ENCODE results near the gene COL20A1.

COL20A1 gene

DNA sequence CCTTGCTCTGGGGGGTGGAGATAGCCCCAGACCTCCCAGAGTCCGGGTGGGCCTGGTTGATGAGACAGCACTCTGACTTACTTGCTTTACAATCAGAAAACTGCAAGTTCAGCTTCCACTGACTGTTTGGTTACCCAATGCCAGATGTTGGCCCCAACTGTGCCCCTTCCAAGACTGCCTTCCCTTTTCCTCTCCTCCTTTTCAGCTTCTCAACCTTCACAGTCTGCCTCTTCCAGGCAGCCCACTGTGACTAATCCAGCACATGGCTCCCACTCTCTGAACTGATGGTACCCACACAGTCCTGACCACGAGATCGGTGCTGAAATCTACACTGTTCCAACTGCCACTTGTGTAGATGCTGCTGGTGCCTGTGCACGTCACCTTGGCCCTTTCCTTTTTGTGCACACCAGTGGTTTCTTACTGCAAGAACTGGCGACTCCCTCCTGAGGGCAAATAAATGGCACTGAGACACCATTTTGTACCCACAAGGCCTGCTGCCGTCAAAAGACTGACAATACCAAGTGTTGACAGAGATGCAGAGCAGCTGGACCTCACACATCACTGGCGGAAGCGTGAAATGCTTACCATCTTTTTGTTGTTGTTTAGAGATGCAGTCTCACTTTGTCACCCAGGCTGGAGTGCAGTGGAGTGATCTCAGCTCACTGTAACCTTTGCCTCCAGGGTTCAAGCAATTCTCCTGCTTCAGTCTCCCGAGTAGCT lies 22.2 kb upstream of the COL20A1 start:
- no peak overlapping the region for H3K4me3 ChIP-seq (ENCODE audit: low read depth, low read length)
- POLR2A ChIA-PET: interaction anchor here (1.0 kb wide), 1 partner anchor 58 kb away, joined by 3 read pairs; no protein-coding TSS in a partner anchor

DNA sequence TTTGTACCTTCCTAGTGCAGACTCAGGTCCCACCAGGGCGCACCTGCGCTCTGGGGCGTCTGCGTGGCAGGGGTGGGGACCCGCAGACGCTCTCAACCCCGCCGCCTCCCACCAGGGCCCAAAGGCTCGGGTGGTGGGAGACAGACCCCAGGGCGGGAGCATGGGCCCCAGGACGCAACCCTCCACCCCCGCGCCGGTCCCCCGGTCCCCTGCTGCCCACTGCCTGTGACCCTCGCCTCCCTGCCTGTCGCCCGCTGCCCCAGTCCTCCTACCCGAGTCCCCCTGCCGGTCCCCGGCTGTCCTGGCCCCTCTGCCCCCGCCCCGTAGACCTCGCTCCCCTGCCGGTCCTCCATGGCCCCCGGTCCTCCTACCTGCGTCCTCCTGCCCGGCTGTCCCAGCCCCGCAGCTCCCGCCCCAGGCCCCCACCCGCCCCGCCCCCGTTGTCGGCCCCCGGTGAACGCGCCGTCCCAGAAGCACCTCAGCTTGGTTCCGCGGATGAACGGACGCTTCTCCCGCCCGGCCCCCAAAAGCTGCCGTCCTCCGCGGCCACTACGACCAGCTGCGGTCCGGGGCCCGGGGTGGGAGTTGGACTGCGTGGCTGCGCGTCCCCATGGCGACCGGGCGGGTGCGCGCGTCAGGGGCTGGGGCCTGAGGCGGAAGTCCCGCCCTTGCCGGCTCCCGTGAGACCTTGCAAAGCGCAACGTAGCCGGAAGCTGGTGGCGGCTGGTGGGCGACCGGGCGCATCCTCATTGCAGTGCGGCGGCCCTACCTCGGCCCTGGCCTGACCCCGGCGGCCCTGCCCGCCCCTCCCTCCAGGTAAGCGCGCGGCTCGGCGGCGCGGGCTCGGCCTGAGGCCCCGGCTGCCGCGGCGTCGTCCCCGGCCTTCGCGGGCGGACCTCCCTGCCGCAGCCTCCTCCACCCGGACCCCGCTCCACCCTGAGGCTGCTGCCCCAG lies 20.6 kb upstream of the COL20A1 start, which contains the start of gene ARFGAP1:
TSS of gene ARFGAP1 (plus strand) at position 709 of the 954 bp plus-strand sequence. CDS start 2,768 bp downstream, outside the sequence.
- H3K27ac ChIP-seq (ENCODE audit: extremely low read depth, low read depth, low read length): peak within 1 kb of the TSS; percentile 32
- H3K9me3 ChIP-seq (ENCODE audit: control insufficient read depth, insufficient read depth, low read depth, low read length): no peaks in the 10 kb centered on the region
- H3K4me3 ChIP-seq (ENCODE audit: low read depth, low read length): peak within 1 kb of the TSS; percentile 91
- ChIA-PET CTCF (interaction anchor here (0.6 to 6.6 kb wide), 2 partner anchors 21 to 48 kb away, joined by 3 to 37 read pairs; no protein-coding TSS in a partner anchor), POLR2A (interaction anchor here (0.6 to 2.9 kb wide), 13 partner anchors 14 to 335 kb away, joined by 3 to 26 read pairs (median 4); partner anchors contain the start of genes BIRC7 and NKAIN4)
- H3K36me3 ChIP-seq (ENCODE audit: control insufficient read depth in 2 of 2, insufficient read depth in 1 of 2, low read length in 2 of 2): peaks cover 0 to 29% of the 10 kb centered on the region in 2 experiments; a peak in 1 of 3 replicates
- H3K4me1 ChIP-seq (ENCODE audit: control insufficient read depth, insufficient read depth, low read length): no peaks in the 10 kb centered on the region
- TF ChIP-seq SP2 (tag by site-specific recombination; IDR thresholded peaks at IDR 0.05) (peak; percentile 87), ZNF335 (tag by site-specific recombination; conservative IDR thresholded peaks at IDR 0.05) (peak; percentile 63), KLF7 (tag by site-specific recombination; IDR thresholded peaks at IDR 0.05; ENCODE audit: borderline replicate concordance) (no peak), ZNF155 (tag by site-specific recombination; IDR thresholded peaks at IDR 0.05) (no peak), ZNF677 (tag by site-specific recombination; IDR thresholded peaks at IDR 0.05) (0 out of 2 replicates have a peak, but pooled peaks have one; percentile 20), ZFP3 (tag by site-specific recombination; IDR thresholded peaks at IDR 0.05; ENCODE audit: low read depth) (no peak), ZNF76 (tag by site-specific recombination; IDR thresholded peaks at IDR 0.05; ENCODE audit: borderline replicate concordance, low read depth) (peak; percentile 91), ZNF626 (tag by site-specific recombination; IDR thresholded peaks at IDR 0.05) (no peak), ZBTB1 (tag by site-specific recombination; IDR thresholded peaks at IDR 0.05) (no peak), KLF8 (tag by site-specific recombination; IDR thresholded peaks at IDR 0.05) (peak; percentile 74; the same call in 1 of the 2 replicates), ZNF785 (tag by site-specific recombination; IDR thresholded peaks at IDR 0.05) (no peak), ZNF239 (tag by site-specific recombination; IDR thresholded peaks at IDR 0.05) (no peak), ZNF354C (tag by site-specific recombination; IDR thresholded peaks at IDR 0.05; ENCODE audit: borderline replicate concordance, low read depth) (no peak), SP7 (tag by site-specific recombination; IDR thresholded peaks at IDR 0.05) (no peak), OSR2 (tag by site-specific recombination; IDR thresholded peaks at IDR 0.05) (no peak), ZNF670 (tag by site-specific recombination; IDR thresholded peaks at IDR 0.05; ENCODE audit: low read depth) (no peak), WT1 (tag by site-specific recombination; IDR thresholded peaks at IDR 0.05) (no peak), ZNF112 (tag by site-specific recombination; IDR thresholded peaks at IDR 0.05) (no peak), ZNF529 (tag by site-specific recombination; IDR thresholded peaks at IDR 0.05; ENCODE audit: insufficient replicate concordance) (no peak), ZFHX2 (tag by site-specific recombination; conservative IDR thresholded peaks at IDR 0.05) (peak; percentile 79)
- TF ChIP-seq, protein P1, sequence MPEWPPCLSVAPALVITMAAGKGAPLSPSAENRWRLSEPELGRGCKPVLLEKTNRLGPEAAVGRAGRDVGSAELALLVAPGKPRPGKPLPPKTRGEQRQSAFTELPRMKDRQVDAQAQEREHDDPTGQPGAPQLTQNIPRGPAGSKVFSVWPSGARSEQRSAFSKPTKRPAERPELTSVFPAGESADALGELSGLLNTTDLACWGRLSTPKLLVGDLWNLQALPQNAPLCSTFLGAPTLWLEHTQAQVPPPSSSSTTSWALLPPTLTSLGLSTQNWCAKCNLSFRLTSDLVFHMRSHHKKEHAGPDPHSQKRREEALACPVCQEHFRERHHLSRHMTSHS (tag by site-specific recombination; IDR thresholded peaks at IDR 0.05): no peak
- TF ChIP-seq, protein P2, sequence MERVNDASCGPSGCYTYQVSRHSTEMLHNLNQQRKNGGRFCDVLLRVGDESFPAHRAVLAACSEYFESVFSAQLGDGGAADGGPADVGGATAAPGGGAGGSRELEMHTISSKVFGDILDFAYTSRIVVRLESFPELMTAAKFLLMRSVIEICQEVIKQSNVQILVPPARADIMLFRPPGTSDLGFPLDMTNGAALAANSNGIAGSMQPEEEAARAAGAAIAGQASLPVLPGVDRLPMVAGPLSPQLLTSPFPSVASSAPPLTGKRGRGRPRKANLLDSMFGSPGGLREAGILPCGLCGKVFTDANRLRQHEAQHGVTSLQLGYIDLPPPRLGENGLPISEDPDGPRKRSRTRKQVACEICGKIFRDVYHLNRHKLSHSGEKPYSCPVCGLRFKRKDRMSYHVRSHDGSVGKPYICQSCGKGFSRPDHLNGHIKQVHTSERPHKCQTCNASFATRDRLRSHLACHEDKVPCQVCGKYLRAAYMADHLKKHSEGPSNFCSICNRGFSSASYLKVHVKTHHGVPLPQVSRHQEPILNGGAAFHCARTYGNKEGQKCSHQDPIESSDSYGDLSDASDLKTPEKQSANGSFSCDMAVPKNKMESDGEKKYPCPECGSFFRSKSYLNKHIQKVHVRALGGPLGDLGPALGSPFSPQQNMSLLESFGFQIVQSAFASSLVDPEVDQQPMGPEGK (tag by site-specific recombination; IDR thresholded peaks at IDR 0.05): peak; percentile 42; the same call in 1 of the 2 replicates
- TF ChIP-seq, protein P3, sequence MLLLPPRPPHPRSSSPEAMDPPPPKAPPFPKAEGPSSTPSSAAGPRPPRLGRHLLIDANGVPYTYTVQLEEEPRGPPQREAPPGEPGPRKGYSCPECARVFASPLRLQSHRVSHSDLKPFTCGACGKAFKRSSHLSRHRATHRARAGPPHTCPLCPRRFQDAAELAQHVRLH (tag by site-specific recombination; IDR thresholded peaks at IDR 0.05): no peak
- TF ChIP-seq, protein P4, sequence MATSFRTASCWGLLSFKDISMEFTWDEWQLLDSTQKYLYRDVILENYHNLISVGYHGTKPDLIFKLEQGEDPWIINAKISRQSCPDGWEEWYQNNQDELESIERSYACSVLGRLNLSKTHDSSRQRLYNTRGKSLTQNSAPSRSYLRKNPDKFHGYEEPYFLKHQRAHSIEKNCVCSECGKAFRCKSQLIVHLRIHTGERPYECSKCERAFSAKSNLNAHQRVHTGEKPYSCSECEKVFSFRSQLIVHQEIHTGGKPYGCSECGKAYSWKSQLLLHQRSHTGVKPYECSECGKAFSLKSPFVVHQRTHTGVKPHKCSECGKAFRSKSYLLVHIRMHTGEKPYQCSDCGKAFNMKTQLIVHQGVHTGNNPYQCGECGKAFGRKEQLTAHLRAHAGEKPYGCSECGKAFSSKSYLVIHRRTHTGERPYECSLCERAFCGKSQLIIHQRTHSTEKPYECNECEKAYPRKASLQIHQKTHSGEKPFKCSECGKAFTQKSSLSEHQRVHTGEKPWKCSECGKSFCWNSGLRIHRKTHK (tag by site-specific recombination; IDR thresholded peaks at IDR 0.05): no peak
- TF ChIP-seq, protein P5, sequence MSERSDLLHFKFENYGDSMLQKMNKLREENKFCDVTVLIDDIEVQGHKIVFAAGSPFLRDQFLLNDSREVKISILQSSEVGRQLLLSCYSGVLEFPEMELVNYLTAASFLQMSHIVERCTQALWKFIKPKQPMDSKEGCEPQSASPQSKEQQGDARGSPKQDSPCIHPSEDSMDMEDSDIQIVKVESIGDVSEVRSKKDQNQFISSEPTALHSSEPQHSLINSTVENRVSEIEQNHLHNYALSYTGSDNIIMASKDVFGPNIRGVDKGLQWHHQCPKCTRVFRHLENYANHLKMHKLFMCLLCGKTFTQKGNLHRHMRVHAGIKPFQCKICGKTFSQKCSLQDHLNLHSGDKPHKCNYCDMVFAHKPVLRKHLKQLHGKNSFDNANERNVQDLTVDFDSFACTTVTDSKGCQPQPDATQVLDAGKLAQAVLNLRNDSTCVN (tag by site-specific recombination; optimal IDR thresholded peaks at IDR 0.05): peak; percentile 96

More for the DNA sequence above, 22.2 kb upstream of the COL20A1 start:
- CTCF ChIA-PET: interaction anchor here (0.9 to 6.6 kb wide), 3 partner anchors 21 to 47 kb away, joined by 3 to 37 read pairs (median 3); no protein-coding TSS in a partner anchor
- peaks cover 0 to 13% of the 10 kb centered on the region in 2 experiments; a peak in 1 of 3 replicates for H3K36me3 ChIP-seq (ENCODE audit: control insufficient read depth in 2 of 2, insufficient read depth in 1 of 2, low read length in 2 of 2)
- peak; percentile 20; the same call in 1 of the 2 replicates for TF ChIP-seq EGR2 (tag by site-specific recombination; IDR thresholded peaks at IDR 0.05; ENCODE audit: low read depth)
- no peak for TF ChIP-seq ZNF114 (tag by site-specific recombination; IDR thresholded peaks at IDR 0.05)
- no peak overlapping the region for H3K27ac ChIP-seq (ENCODE audit: extremely low read depth, low read depth, low read length)
- no peaks in the 10 kb centered on the region for H3K9me3 ChIP-seq (ENCODE audit: control insufficient read depth, insufficient read depth, low read depth, low read length)
- no peaks in the 10 kb centered on the region for H3K4me1 ChIP-seq (ENCODE audit: control insufficient read depth, insufficient read depth, low read length)

All from HEK293 (cell line).